ENCODE data around the gene SPRR5.

GRCh38 chr1:152912471-152912870 is 34.5 kb upstream of the SPRR5 start:
- TF ChIP-seq CTCF (optimal IDR thresholded peaks at IDR 0.05 in 1 of 3, IDR thresholded peaks at IDR 0.05 in 1 of 3, conservative IDR thresholded peaks at IDR 0.05 in 1 of 3; ENCODE audit: extremely low read depth in 1 of 3, insufficient read depth in 2 of 3, low read length in 3 of 3) (no peak), EZH2 (IDR thresholded peaks at IDR 0.05; ENCODE audit: low read length) (no peak)

Data from keratinocyte (primary cell).